Small intestine (tissue), 7 donors: ENCODE measurements around the gene AK9. TPM values are rescaled to one million over a fixed set of nuclear protein-coding genes. Genes with fewer than 3 reads are reported as not detected.

Experiments used
- DNase-seq, 2 donors: peaks; one replicate each; pipeline versions ENCODE4 v3.0.0 to v3.0.0-alpha.2; 2013
- FAIRE-seq: peaks from 2 replicates; lab custom pipeline; 2012; peaks lifted over from hg19 to GRCh38; lab: Jason Lieb, UNC
- H3K27ac ChIP-seq, 3 donors: one replicate each; pipeline ENCODE4 v1.5.1; 2013; ENCODE audit warnings: low read length in 2 of 3, mild to moderate bottlenecking in 2 of 3, control low read depth in 1 of 3, inconsistent platforms in 1 of 3, low read depth in 1 of 3, moderate library complexity in 1 of 3
- H3K27me3 ChIP-seq, 3 donors: one replicate each; pipeline ENCODE4 v1.6.1; 2013; ENCODE audit warnings: low read length in 3 of 3, inconsistent platforms in 1 of 3; ENCODE audit not compliant: control insufficient read depth in 3 of 3, insufficient read depth in 3 of 3
- H3K36me3 ChIP-seq, 3 donors: one replicate each; pipeline ENCODE4 v1.6.1; 2013; ENCODE audit warnings: low read length in 3 of 3, inconsistent platforms in 1 of 3, low read depth in 1 of 3, mild to moderate bottlenecking in 1 of 3, moderate library complexity in 1 of 3; ENCODE audit not compliant: control insufficient read depth in 3 of 3, insufficient read depth in 2 of 3
- H3K4me1 ChIP-seq, 3 donors: one replicate each; pipeline ENCODE4 v1.6.1; 2013; ENCODE audit warnings: low read length in 2 of 3, inconsistent platforms in 1 of 3, low read depth in 1 of 3, mild to moderate bottlenecking in 1 of 3, moderate library complexity in 1 of 3; ENCODE audit not compliant: control insufficient read depth in 3 of 3, insufficient read depth in 2 of 3
- H3K4me3 ChIP-seq, 3 donors: one replicate each; pipeline ENCODE4 v1.5.1; 2013; ENCODE audit warnings: low read length in 3 of 3, control low read depth in 1 of 3, inconsistent platforms in 1 of 3, low read depth in 1 of 3, mild to moderate bottlenecking in 1 of 3, moderate library complexity in 1 of 3
- H3K9me3 ChIP-seq, 2 donors: one replicate each; pipeline ENCODE4 v1.6.1; 2013; ENCODE audit warnings: low read depth in 1 of 2, low read length in 1 of 2; ENCODE audit not compliant: control insufficient read depth in 2 of 2, insufficient read depth in 1 of 2
- WGBS, 3 donors: extraction: QIAGEN DNeasy Blood & Tissue Kit; methylation state at CpG; one replicate each; pipeline ENCODE4 v1.1.7; 2013; 5-methylcytosine and 5-hydroxymethylcytosine counted together
- polyA plus RNA-seq, 4 donors: library from polyadenylated mRNA; stranded (reverse) in 3 of 4; unstranded in 1 of 4; fragments of 200-250 nt in 3 of 4; fragments of 120-200 nt in 1 of 4; gene quantifications; one replicate each; pipeline versions ENCODE4 v1.2.1 to v1.2.3, GENCODE V29; 2013
- donor health status: healthy with polysubstance abuse.
- donor health status: control.
- donor health status: control.
- donor health status: Bipolar disorder and iron deficiency.
- donor health status: healthy.

AK9 gene
- polyA plus RNA-seq, 4 donors, result 2.9 to 7.0 (median 4.3) TPM

GRCh38 chr6:109671733-109672132, 19.3 kb downstream of the AK9 start:
- 80 to 90% (median 85%) methylated on average over 2 of the region's 2 CpGs for WGBS, 3 donors
- Histone ChIP-seq H3K27ac (no peak overlapping the region), H3K36me3 (peaks cover 0 to 3% (median 2%) of the 10 kb centered on the region in 3 donors), H3K4me1 (no peaks in the 10 kb centered on the region), H3K4me3 (no peak overlapping the region), H3K27me3 (no peaks in the 10 kb centered on the region), H3K9me3 (no peaks in the 10 kb centered on the region)
- FAIRE-seq, result no peak
- no peak for DNase-seq

DNA sequence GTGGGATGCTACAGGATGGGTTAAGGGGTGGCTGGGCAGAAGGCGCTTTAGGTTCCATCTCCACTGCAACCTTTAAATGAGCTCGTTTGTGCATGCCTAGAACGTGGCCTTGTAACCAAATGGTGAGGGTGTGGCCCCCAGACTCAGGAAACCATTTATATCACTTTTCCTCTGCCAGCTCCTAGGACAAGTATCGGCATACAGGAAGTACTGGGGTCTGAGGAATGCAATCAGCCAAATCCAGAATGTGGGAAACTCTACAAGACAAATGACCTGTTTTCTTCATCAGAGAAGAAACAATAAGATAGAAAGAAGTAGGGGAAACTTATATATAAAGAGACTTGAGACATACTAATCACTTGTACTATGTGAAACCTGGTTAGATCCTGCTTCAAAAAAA, 21.2 kb downstream of the AK9 start:
- no peaks in the 10 kb centered on the region for H3K27me3 ChIP-seq
- H3K9me3 ChIP-seq, result no peaks in the 10 kb centered on the region
- WGBS, 3 donors, result 74 to 94% (median 86%) methylated on average over 4 of the region's 4 CpGs
- H3K36me3 ChIP-seq, result peaks cover 0 to 3% (median 2%) of the 10 kb centered on the region in 3 donors
- FAIRE-seq, result no peak
- no peak for DNase-seq
- no peaks in the 10 kb centered on the region for H3K4me1 ChIP-seq
- H3K27ac ChIP-seq, result no peak overlapping the region
- no peak overlapping the region for H3K4me3 ChIP-seq

DNA sequence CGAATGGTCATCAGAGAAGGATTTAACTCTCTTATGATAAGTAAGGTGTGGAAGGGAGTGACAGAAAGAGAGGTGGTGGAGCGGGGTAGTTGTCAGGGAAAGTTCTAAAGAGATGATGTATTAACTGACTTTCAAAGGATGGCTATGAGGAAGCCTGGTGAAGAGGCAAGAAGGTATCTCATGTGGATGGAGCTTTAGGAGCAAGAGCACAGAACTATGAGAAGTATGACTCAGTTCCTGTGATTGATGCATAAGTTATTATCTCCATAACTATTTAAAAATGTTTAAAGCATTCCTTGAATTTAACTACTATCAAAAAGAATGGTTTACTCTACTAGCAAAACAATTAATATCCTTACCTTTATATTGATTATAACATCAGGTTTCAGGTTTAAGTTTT, 28.8 kb downstream of the AK9 start:
- H3K4me3 ChIP-seq, result no peak overlapping the region
- H3K27me3 ChIP-seq, result no peaks in the 10 kb centered on the region
- WGBS, 3 donors, result 91 to 93% (median 92%) methylated on average over 2 of the region's 2 CpGs
- H3K27ac ChIP-seq, result no peak overlapping the region
- H3K4me1 ChIP-seq, result no peaks in the 10 kb centered on the region
- DNase-seq, result no peak
- H3K9me3 ChIP-seq, result no peaks in the 10 kb centered on the region
- no peak for FAIRE-seq
- H3K36me3 ChIP-seq, result no peaks in the 10 kb centered on the region

GRCh38 chr6:109660526-109661320, 30.3 kb downstream of the AK9 start:
- H3K27me3 ChIP-seq, result no peaks in the 10 kb centered on the region
- WGBS, 3 donors, result 49 to 69% (median 55%) methylated on average over 1 of the region's 1 CpG
- DNase-seq, result no peak
- H3K4me3 ChIP-seq, result no peak overlapping the region
- H3K27ac ChIP-seq, result no peak overlapping the region
- FAIRE-seq, result no peak
- H3K9me3 ChIP-seq, result no peaks in the 10 kb centered on the region
- no peaks in the 10 kb centered on the region for H3K4me1 ChIP-seq
- H3K36me3 ChIP-seq, result no peaks in the 10 kb centered on the region

GRCh38 chr6:109655761-109656262, 35.2 kb downstream of the AK9 start:
- FAIRE-seq, result no peak
- WGBS, 3 donors, result 85 to 96% (median 95%) methylated on average over 6 of the region's 6 CpGs
- H3K9me3 ChIP-seq, result no peaks in the 10 kb centered on the region
- no peak for DNase-seq
- no peak overlapping the region for H3K27ac ChIP-seq
- no peaks in the 10 kb centered on the region for H3K4me1 ChIP-seq
- H3K27me3 ChIP-seq, result no peaks in the 10 kb centered on the region
- no peaks in the 10 kb centered on the region for H3K36me3 ChIP-seq
- no peak overlapping the region for H3K4me3 ChIP-seq

DNA sequence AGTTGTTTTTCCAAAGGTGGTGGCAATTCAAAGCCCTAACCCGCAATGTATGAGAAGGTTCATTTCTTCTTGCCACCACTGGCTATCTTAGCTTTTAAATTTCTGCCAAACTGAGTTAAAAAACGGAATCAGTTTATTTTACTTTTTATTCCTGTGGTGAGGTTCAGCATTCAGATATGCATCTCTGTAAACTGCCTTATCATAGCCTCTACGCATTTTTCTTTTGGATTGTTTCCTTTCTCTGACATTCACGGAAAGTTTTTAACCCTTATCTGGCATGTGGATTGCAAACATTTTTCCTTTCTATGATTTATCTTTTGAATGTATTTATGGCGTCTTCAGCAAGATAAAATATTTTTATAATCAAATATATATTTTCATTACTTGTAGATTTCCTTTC, 37.7 kb downstream of the AK9 start:
- FAIRE-seq (no peak), DNase-seq (no peak)
- H3K27ac ChIP-seq, result no peak overlapping the region
- H3K27me3 ChIP-seq, result no peaks in the 10 kb centered on the region
- H3K4me1 ChIP-seq, result no peaks in the 10 kb centered on the region
- no peaks in the 10 kb centered on the region for H3K36me3 ChIP-seq
- H3K4me3 ChIP-seq, result no peak overlapping the region
- 63 to 82% (median 70%) methylated on average over 5 of the region's 5 CpGs for WGBS, 3 donors
- no peaks in the 10 kb centered on the region for H3K9me3 ChIP-seq

DNA sequence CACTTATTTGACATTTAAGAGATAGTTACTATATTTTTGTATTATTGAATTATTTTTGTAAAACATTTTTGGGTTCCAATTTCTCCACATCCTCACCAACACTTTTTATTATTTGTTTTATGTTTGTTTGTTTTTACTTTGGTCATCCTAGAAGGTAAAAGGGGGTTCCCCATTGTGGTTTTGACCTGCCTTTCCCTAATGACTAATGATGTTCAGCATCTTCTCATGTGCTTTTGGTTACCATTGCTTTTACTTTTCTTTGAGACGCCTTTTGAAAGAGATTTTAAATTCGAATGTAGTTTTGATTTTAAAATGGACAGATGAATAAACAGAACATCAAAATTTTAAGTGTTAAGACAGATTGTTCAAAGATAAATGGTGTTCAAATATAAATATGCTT, 46.9 kb downstream of the AK9 start:
- H3K27ac ChIP-seq, result no peak overlapping the region
- H3K9me3 ChIP-seq, result peaks cover 0 to 10% of the 10 kb centered on the region in 2 donors
- H3K4me1 ChIP-seq, result no peaks in the 10 kb centered on the region
- no peaks in the 10 kb centered on the region for H3K27me3 ChIP-seq
- DNase-seq (no peak), FAIRE-seq (no peak)
- no peak overlapping the region for H3K4me3 ChIP-seq
- 80 to 93% (median 90%) methylated on average over 2 of the region's 2 CpGs for WGBS, 3 donors
- H3K36me3 ChIP-seq, result peaks cover 0 to 5% (median 0%) of the 10 kb centered on the region in 3 donors

DNA sequence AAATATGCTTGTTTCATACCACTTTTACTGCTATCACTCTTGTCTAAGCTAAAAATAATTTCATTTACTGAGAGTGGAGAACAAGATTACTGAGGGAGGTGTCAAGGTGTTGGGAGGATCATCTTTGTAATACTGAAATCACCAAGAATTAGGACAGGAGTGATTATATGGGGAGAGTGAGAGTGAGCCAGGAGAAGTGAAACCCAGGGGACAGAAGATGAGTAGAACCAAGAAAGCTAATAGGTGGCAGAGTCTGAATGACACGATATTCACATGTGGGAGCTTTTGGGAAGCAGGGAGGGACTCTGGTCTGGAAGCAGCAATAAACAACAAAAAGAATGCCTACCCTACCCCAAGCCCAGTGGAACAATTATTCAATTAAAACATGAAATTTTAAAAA, 58.6 kb downstream of the AK9 start:
- 85 to 92% (median 90%) methylated on average over 1 of the region's 1 CpG for WGBS, 3 donors
- Histone ChIP-seq H3K36me3 (peaks cover 0 to 2% (median 0%) of the 10 kb centered on the region in 3 donors), H3K4me1 (no peaks in the 10 kb centered on the region), H3K27ac (no peak overlapping the region), H3K27me3 (no peaks in the 10 kb centered on the region), H3K9me3 (peaks cover 0 to 3% of the 10 kb centered on the region in 2 donors), H3K4me3 (no peak overlapping the region)
- DNase-seq (no peak), FAIRE-seq (no peak)
